ENCODE data around the gene SHISA9. TPM values are rescaled to one million over a fixed set of nuclear protein-coding genes. Genes with fewer than 3 reads are reported as not detected.
A peak's percentile ranks its signal among the peaks of the same experiment; 100 is the strongest.

Gene SHISA9
- total RNA-seq, 2 experiments from 2014 or later, result not detected

DNA sequence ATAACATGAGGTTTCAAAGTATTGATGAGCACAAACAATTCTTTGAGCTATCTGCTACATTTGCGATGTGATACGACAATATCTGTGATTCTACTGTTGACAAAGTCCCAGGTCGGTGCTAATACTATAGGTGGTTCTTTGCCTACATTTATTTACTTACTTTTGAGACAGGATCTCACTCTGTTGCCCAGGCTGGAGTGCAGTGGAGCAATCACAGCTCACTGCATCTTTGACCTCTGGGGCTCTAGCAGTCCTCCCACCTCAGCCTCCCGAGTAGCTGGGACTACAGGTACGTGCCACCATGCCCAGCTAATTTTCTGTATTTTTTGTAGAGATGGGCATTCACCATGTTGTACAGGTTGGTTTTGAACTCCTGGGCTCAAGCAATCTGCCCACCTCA lies 343.4 kb downstream of the SHISA9 start:
- no peak overlapping the region for H3K4me2 ChIP-seq (ENCODE audit: low read length)
- H2AFZ ChIP-seq (ENCODE audit: low read length), result no peak overlapping the region
- TF ChIP-seq, protein P1, sequence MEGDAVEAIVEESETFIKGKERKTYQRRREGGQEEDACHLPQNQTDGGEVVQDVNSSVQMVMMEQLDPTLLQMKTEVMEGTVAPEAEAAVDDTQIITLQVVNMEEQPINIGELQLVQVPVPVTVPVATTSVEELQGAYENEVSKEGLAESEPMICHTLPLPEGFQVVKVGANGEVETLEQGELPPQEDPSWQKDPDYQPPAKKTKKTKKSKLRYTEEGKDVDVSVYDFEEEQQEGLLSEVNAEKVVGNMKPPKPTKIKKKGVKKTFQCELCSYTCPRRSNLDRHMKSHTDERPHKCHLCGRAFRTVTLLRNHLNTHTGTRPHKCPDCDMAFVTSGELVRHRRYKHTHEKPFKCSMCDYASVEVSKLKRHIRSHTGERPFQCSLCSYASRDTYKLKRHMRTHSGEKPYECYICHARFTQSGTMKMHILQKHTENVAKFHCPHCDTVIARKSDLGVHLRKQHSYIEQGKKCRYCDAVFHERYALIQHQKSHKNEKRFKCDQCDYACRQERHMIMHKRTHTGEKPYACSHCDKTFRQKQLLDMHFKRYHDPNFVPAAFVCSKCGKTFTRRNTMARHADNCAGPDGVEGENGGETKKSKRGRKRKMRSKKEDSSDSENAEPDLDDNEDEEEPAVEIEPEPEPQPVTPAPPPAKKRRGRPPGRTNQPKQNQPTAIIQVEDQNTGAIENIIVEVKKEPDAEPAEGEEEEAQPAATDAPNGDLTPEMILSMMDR (conservative IDR thresholded peaks at IDR 0.05; ENCODE audit: low read length), result no peak
- TF ChIP-seq EZH2phosphoT487 (IDR thresholded peaks at IDR 0.05; ENCODE audit: borderline replicate concordance, low read depth, low read length), result no peak
- 0 out of 2 replicates have a peak, but pooled peaks cover 4% of the 10 kb centered on the region for H3K9me2 ChIP-seq (ENCODE audit: insufficient read depth, low read length)
- intact Hi-C loops (cut with micrococcal nuclease; ENCODE audit: unreplicated experiment), result no loop called here
- no peaks in the 10 kb centered on the region for H3K36me3 ChIP-seq (ENCODE audit: insufficient read depth, low read length)
- no peaks in the 10 kb centered on the region for H3K79me2 ChIP-seq (ENCODE audit: insufficient read depth, low read depth, low read length)
- no peaks in the 10 kb centered on the region for H4K20me1 ChIP-seq (ENCODE audit: insufficient read depth, low read length)
- CTCF ChIA-PET (ENCODE audit: unreplicated experiment), result no interaction called here
- no peak for DNase-seq (ENCODE audit: low spot score)
- no peak overlapping the region for H3K27ac ChIP-seq (ENCODE audit: low read depth, low read length, poor library complexity, severe bottlenecking)
- no peaks in the 10 kb centered on the region for H3K9me3 ChIP-seq (ENCODE audit: low read length)
- no TSS peak for BruUV-seq (replicated peaks)
- H3K4me1 ChIP-seq (ENCODE audit: insufficient read depth, low read length, poor library complexity, severe bottlenecking), result no peaks in the 10 kb centered on the region
- POLR2A ChIA-PET, result interaction anchor here (0.6 to 1.5 kb wide), 3 partner anchors 9 to 167 kb away, joined by 3 read pairs; no protein-coding TSS in a partner anchor
- no peak overlapping the region for H3K4me3 ChIP-seq (ENCODE audit: low read depth, low read length, poor library complexity, severe bottlenecking)

DNA sequence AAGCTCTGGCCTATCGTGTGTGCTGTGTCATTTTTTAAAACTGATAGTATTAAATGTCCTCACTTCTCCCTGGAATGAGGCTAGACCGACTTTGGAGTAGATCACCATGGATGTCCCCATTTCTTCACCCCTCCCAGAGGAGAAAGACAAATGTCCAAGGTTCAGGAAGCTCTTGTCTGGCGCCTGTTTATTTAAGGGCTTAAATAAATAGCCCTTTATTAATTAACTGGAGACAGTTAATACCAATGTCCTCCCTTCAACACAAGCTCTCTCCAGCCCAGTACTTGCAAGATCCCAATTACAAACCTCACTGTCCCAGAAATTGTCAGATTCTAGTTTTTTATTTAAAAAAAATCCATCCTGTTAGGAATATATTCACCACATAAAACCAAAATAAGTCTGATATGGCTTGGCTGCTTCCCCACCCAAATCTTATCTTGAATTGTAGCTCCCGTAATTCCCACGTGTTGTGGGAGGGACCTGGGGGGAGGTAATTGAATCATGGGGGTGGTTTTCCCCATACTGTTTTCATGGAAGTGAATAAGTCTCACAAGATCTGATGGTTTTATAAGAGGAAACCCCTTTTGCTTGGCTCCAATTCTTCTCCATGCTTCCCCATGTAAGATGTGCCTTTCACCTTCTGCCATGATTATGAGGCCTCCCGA lies 344.4 kb downstream of the SHISA9 start:
- DNase-seq (ENCODE audit: low spot score), result no peak
- H2AFZ ChIP-seq (ENCODE audit: low read length), result no peak overlapping the region
- BruUV-seq (replicated peaks), result no TSS peak
- no peak overlapping the region for H3K27ac ChIP-seq (ENCODE audit: low read depth, low read length, poor library complexity, severe bottlenecking)
- H3K9me3 ChIP-seq (ENCODE audit: low read length), result no peaks in the 10 kb centered on the region
- intact Hi-C loops (cut with micrococcal nuclease; ENCODE audit: unreplicated experiment), result no loop called here
- H3K4me2 ChIP-seq (ENCODE audit: low read length), result no peak overlapping the region
- no peaks in the 10 kb centered on the region for H3K4me1 ChIP-seq (ENCODE audit: insufficient read depth, low read length, poor library complexity, severe bottlenecking)
- H3K79me2 ChIP-seq (ENCODE audit: insufficient read depth, low read depth, low read length), result no peaks in the 10 kb centered on the region
- H3K4me3 ChIP-seq (ENCODE audit: low read depth, low read length, poor library complexity, severe bottlenecking), result no peak overlapping the region
- POLR2A ChIA-PET, result interaction anchor here (0.7 to 1.5 kb wide), 3 partner anchors 8 to 46 kb away, joined by 3 to 4 read pairs (median 3); no protein-coding TSS in a partner anchor
- no peaks in the 10 kb centered on the region for H3K9me2 ChIP-seq (ENCODE audit: insufficient read depth, low read length)
- TF ChIP-seq EZH2phosphoT487 (IDR thresholded peaks at IDR 0.05; ENCODE audit: borderline replicate concordance, low read depth, low read length), result no peak
- TF ChIP-seq, protein P1 (conservative IDR thresholded peaks at IDR 0.05; ENCODE audit: low read length), result no peak
- no peaks in the 10 kb centered on the region for H3K36me3 ChIP-seq (ENCODE audit: insufficient read depth, low read length)
- H4K20me1 ChIP-seq (ENCODE audit: insufficient read depth, low read length), result no peaks in the 10 kb centered on the region
- CTCF ChIA-PET (ENCODE audit: unreplicated experiment), result no interaction called here

DNA sequence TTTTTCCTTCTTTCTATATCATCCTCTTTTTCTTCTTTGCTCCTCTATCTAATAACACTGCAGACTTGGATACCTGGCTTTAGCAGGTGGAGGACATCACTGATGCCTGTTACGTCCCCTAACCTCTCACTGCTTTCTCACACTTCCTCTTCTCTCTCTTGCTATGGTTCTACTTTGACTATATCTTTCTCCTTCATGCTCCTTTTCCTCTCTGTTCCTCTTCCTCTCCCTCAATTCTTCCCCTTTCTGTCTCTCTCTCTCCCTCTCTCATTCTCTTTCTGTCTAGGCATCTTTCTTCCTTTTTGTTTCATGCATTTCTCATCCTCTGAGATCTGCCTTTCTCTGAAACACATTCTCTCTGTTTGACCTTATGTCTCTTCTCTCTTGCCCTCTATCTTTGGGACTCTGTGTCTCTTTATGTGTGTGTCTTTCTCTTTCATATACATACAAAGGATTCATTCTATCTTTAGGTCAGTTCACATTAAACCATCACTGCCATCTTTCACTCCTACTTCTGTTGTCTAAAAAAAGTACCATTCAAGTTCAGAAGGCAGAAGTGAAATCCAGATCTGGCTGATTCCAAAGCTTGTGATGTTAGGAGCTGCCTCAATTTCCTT lies 353.7 kb downstream of the SHISA9 start:
- no peaks in the 10 kb centered on the region for H4K20me1 ChIP-seq (ENCODE audit: insufficient read depth, low read length)
- H3K36me3 ChIP-seq (ENCODE audit: insufficient read depth, low read length), result no peaks in the 10 kb centered on the region
- H3K4me2 ChIP-seq (ENCODE audit: low read length), result peak overlapping the region; percentile 37
- H3K27ac ChIP-seq (ENCODE audit: low read depth, low read length, poor library complexity, severe bottlenecking), result no peak overlapping the region
- DNase-seq (ENCODE audit: low spot score), result peak; percentile 26
- ChIA-PET CTCF (ENCODE audit: unreplicated experiment) (no interaction called here), POLR2A (no interaction called here)
- peaks cover 20% of the 10 kb centered on the region for H3K4me1 ChIP-seq (ENCODE audit: insufficient read depth, low read length, poor library complexity, severe bottlenecking)
- BruUV-seq (replicated peaks), result no TSS peak
- no peaks in the 10 kb centered on the region for H3K9me2 ChIP-seq (ENCODE audit: insufficient read depth, low read length)
- peak overlapping the region; percentile 13; the same call in 1 of the 2 replicates for H2AFZ ChIP-seq (ENCODE audit: low read length)
- TF ChIP-seq EZH2phosphoT487 (IDR thresholded peaks at IDR 0.05; ENCODE audit: borderline replicate concordance, low read depth, low read length), result no peak
- TF ChIP-seq, protein P1 (conservative IDR thresholded peaks at IDR 0.05; ENCODE audit: low read length), result no peak
- H3K4me3 ChIP-seq (ENCODE audit: low read depth, low read length, poor library complexity, severe bottlenecking), result no peak overlapping the region
- peaks cover 8% of the 10 kb centered on the region for H3K9me3 ChIP-seq (ENCODE audit: low read length)
- intact Hi-C loops (cut with micrococcal nuclease; ENCODE audit: unreplicated experiment), result loop anchor here (2.0 kb wide), 1 partner anchor 14 kb away; no protein-coding TSS in a partner anchor
- no peaks in the 10 kb centered on the region for H3K79me2 ChIP-seq (ENCODE audit: insufficient read depth, low read depth, low read length)
